GM12872 (cell line): ENCODE data around the gene SYT6.

ENCODE experiments used
- TF ChIP-seq, protein P1 (sequence below): IDR thresholded peaks from 3 replicates; pipeline ENCODE4 v1.5.1; 2011; ENCODE audit warnings: low read depth, mild to moderate bottlenecking, low read length, moderate library complexity; ENCODE audit not compliant: insufficient read depth

SYT6 gene

GRCh38 chr1:114081437-114082303 is 72.0 kb downstream of the SYT6 start:
- TF ChIP-seq, protein P1, sequence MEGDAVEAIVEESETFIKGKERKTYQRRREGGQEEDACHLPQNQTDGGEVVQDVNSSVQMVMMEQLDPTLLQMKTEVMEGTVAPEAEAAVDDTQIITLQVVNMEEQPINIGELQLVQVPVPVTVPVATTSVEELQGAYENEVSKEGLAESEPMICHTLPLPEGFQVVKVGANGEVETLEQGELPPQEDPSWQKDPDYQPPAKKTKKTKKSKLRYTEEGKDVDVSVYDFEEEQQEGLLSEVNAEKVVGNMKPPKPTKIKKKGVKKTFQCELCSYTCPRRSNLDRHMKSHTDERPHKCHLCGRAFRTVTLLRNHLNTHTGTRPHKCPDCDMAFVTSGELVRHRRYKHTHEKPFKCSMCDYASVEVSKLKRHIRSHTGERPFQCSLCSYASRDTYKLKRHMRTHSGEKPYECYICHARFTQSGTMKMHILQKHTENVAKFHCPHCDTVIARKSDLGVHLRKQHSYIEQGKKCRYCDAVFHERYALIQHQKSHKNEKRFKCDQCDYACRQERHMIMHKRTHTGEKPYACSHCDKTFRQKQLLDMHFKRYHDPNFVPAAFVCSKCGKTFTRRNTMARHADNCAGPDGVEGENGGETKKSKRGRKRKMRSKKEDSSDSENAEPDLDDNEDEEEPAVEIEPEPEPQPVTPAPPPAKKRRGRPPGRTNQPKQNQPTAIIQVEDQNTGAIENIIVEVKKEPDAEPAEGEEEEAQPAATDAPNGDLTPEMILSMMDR = no peak

DNA sequence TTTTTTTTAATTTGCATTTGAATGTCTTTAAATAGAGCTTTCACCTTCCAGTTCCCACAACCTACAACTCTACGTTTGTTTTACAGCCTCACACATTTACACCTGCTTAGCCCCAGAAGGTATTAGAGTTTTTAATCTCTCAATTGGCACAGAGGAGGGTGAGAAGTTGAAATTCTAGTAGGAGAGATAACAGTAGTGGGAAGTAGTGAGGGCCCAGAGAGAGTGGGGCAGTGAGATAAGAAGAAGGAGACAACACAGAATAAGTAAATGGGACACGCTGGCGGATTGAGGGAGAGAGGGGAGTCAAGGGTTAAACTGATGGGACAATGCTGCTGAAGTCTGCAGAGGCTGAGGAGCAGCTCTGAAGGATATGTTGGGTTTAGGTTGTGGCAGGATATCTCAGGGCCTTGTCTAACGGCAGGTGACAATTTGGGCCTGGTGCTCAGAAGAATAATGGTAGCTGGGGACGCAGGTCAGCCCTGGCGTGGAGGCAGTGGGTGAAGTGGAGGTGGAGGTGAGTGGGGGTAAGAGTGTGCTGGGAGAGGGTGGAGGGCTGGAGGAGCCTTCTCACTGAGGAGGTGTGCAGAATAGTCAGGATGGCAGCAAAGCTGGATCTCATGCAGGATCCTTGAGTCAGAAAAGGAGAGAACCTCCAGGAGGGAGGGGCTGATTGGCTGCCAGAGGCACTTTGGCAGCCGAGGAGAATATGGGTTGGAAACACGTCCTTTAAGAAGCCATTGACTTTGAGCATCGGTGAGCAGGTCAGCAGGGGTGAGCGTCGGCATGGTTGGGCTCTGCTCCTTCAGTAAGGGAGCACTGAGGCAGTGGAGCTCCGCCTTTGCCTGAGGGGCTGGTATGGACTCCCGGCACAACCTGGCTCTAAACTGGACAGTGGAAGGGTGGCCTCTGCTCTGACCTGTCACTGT is 72.9 kb downstream of the SYT6 start:
- TF ChIP-seq, protein P1 = no peak

DNA sequence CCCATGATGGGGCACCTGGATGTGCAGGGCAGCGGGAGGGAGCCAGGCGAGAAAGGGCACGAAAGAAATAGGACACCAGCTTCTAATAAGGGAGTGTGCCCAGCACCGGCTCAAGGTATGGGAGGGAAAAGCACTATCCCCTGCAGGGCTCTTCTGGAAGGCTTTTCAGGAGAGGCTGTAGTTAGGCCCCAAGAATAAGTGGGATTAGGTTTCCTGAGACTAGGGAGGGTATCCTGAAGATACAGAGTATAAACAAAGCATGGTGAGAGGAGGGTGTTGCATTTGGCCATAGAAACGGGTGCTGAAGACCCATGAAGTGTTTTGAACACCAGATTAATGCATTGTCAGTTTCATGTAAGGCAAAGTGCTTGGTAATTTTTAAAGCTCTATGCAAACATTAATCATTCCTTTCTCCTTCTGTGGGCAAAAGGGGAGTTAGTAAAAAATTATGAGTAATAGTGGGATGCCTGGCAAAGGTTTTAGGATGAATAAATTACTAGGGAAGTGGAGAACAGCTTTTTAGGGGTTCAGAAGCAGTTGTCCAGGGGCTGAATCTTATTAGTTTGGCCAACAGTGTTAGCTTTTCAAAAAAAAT is 74.0 kb downstream of the SYT6 start:
- TF ChIP-seq, protein P1 = no peak

GRCh38 chr1:114078116-114078515 is 75.6 kb downstream of the SYT6 start:
- TF ChIP-seq, protein P1 = no peak

- TF ChIP-seq, protein P1 = no peak
These were observed 76.5 kb downstream of the SYT6 start for GRCh38 chr1:114077188-114077587.

DNA sequence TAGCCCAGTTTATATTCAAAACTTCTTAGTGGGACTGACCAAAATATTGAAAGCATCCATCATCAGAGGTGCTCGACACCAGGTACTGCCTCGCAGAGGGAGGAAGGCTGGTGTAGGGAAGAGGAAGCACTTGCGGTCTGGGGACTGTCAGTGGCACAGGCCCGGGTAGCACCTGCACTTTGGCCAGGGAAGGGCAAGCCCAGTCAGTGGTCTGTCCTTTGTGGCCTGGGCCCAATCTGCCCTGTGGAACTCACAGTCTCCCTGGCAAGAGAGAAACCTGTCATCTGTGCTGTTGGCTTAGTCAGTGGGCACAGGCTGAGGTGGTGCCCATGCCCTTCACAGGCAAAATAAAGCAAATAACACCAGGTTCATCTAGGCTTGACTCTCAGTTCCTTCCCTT is 77.4 kb downstream of the SYT6 start:
- TF ChIP-seq, protein P1 = no peak
